H9 (cell line): ENCODE results near the gene AATK. TPM values are rescaled to one million over a fixed set of nuclear protein-coding genes. Genes with fewer than 3 reads are reported as not detected.

Source experiments
- DNase-seq: peaks from one replicate; pipeline ENCODE4 v3.0.0-alpha.2; 2017
- H2AFZ ChIP-seq: one replicate; pipeline ENCODE4 v1.6.1; 2013; ENCODE audit warnings: mild to moderate bottlenecking, low read length, control low read depth, moderate library complexity
- H2AK5ac ChIP-seq: 2 replicates; pipeline ENCODE4 v1.6.1; 2013; ENCODE audit warnings: low read length, control low read depth, mixed read lengths; ENCODE audit not compliant: insufficient read length
- H2BK120ac ChIP-seq: one replicate; pipeline ENCODE4 v1.6.1; 2013; ENCODE audit warnings: low read depth, mild to moderate bottlenecking, low read length, control low read depth, inconsistent platforms; ENCODE audit not compliant: poor library complexity, severe bottlenecking
- H2BK12ac ChIP-seq: 2 replicates; pipeline ENCODE4 v1.6.1; 2013; ENCODE audit warnings: low read length, control low read depth, mixed read lengths, low read depth; ENCODE audit not compliant: insufficient read length
- H2BK15ac ChIP-seq: 2 replicates; pipeline ENCODE4 v1.6.1; 2013; ENCODE audit warnings: low read depth, low read length, control low read depth
- H2BK20ac ChIP-seq: one replicate; pipeline ENCODE4 v1.6.1; 2013; ENCODE audit warnings: low read depth, mild to moderate bottlenecking, low read length, control low read depth, inconsistent platforms; ENCODE audit not compliant: poor library complexity, severe bottlenecking
- H2BK5ac ChIP-seq: 2 replicates; pipeline ENCODE4 v1.6.1; 2013; ENCODE audit warnings: low read length, control low read depth, mixed read lengths; ENCODE audit not compliant: insufficient read length
- H3K14ac ChIP-seq: 2 replicates; pipeline ENCODE4 v1.6.1; 2013; ENCODE audit warnings: low read length, control low read depth; ENCODE audit not compliant: insufficient read depth
- H3K18ac ChIP-seq: 2 replicates; pipeline ENCODE4 v1.6.1; 2013; ENCODE audit warnings: low read depth, mild to moderate bottlenecking, mixed read lengths, low read length, control low read depth; ENCODE audit not compliant: insufficient read length
- H3K23ac ChIP-seq: 2 replicates; pipeline ENCODE4 v1.6.1; 2013; ENCODE audit warnings: low read length, control low read depth, mixed read lengths, low read depth; ENCODE audit not compliant: insufficient read length
- H3K23me2 ChIP-seq: 2 replicates; pipeline ENCODE4 v1.6.1; 2013; ENCODE audit warnings: low read depth, mild to moderate bottlenecking, mixed read lengths, low read length, control low read depth; ENCODE audit not compliant: insufficient read length, poor library complexity, severe bottlenecking
- H3K27ac ChIP-seq: 2 replicates; pipeline ENCODE4 v1.5.1; 2013; ENCODE audit warnings: low read length, control low read depth, mixed read lengths, low read depth; ENCODE audit not compliant: insufficient read length
- H3K27me3 ChIP-seq: 2 replicates; pipeline ENCODE4 v1.6.1; 2013; ENCODE audit warnings: low read length, control low read depth, inconsistent platforms; ENCODE audit not compliant: insufficient read depth
- H3K4ac ChIP-seq: 2 replicates; pipeline ENCODE4 v1.6.1; 2013; ENCODE audit warnings: low read depth, mild to moderate bottlenecking, control low read depth, inconsistent platforms, low read length, moderate library complexity
- H3K4me1 ChIP-seq: 2 replicates; pipeline ENCODE4 v1.6.1; 2013; ENCODE audit warnings: low read length, control low read depth, inconsistent platforms; ENCODE audit not compliant: insufficient read depth
- H3K4me2 ChIP-seq: 2 replicates; pipeline ENCODE4 v1.6.1; 2013; ENCODE audit warnings: low read length, control low read depth, mixed read lengths; ENCODE audit not compliant: insufficient read length, insufficient read depth
- H3K56ac ChIP-seq: 2 replicates; pipeline ENCODE4 v1.6.1; 2013; ENCODE audit warnings: low read depth, mild to moderate bottlenecking, mixed read lengths, low read length, control low read depth; ENCODE audit not compliant: insufficient read length
- H3K79me1 ChIP-seq: 2 replicates; pipeline ENCODE4 v1.6.1; 2013; ENCODE audit warnings: low read depth, mild to moderate bottlenecking, moderate library complexity, low read length, control low read depth, inconsistent platforms; ENCODE audit not compliant: insufficient read depth, poor library complexity, severe bottlenecking
- H3K79me2 ChIP-seq: 2 replicates; pipeline ENCODE4 v1.6.1; 2013; ENCODE audit warnings: low read length, control low read depth, inconsistent platforms; ENCODE audit not compliant: insufficient read depth
- H3K9ac ChIP-seq: 2 replicates; pipeline ENCODE4 v1.6.1; 2013; ENCODE audit warnings: low read length, control low read depth, mixed read lengths; ENCODE audit not compliant: insufficient read length; ENCODE audit errors: extremely low read depth
- H3K9me3 ChIP-seq: one replicate; pipeline ENCODE4 v1.6.1; 2013; ENCODE audit warnings: low read depth, low read length, inconsistent platforms; ENCODE audit not compliant: control insufficient read depth
- H3T11ph ChIP-seq: one replicate; pipeline ENCODE4 v1.6.1; 2013; ENCODE audit warnings: mild to moderate bottlenecking, low read length, control low read depth, inconsistent platforms
- H4K20me1 ChIP-seq: one replicate; pipeline ENCODE4 v1.6.1; 2013; ENCODE audit not compliant: control insufficient read depth, insufficient read length, insufficient read depth
- H4K5ac ChIP-seq: 2 replicates; pipeline ENCODE4 v1.6.1; 2013; ENCODE audit warnings: low read depth, mild to moderate bottlenecking, mixed read lengths, low read length, control low read depth; ENCODE audit not compliant: insufficient read length
- H4K8ac ChIP-seq: replicated peaks from 2 replicates; pipeline ENCODE4 v1.6.1; 2013; ENCODE audit warnings: low read length, control low read depth, mixed read lengths, low read depth; ENCODE audit not compliant: insufficient read length
- H4K91ac ChIP-seq: 2 replicates; pipeline ENCODE4 v1.6.1; 2013; ENCODE audit warnings: low read depth, mild to moderate bottlenecking, moderate library complexity, mixed read lengths, low read length, control low read depth; ENCODE audit not compliant: insufficient read length
- H3K27ac Mint-ChIP-seq, 3 experiments: 2 replicates in 2 of 3; 3 replicates in 1 of 3; pipeline ENCODE4 v1.8.0; 2020 to 2021; ENCODE audit warnings: mixed read lengths in 3 of 3, mild to moderate bottlenecking in 1 of 3, moderate library complexity in 1 of 3
- H3K27me3 Mint-ChIP-seq: 2 replicates; pipeline ENCODE4 v1.8.0; 2021; ENCODE audit warnings: low read depth, mild to moderate bottlenecking, moderate library complexity, mixed read lengths
- H3K36me3 Mint-ChIP-seq, 3 experiments: 2 replicates in 2 of 3; 3 replicates in 1 of 3; pipeline ENCODE4 v1.8.0; 2020 to 2021; ENCODE audit warnings: low read depth in 3 of 3, mixed read lengths in 3 of 3; ENCODE audit not compliant: insufficient read depth in 1 of 3
- H3K4me1 Mint-ChIP-seq, 2 experiments: 2 replicates each; pipeline ENCODE4 v1.8.0; 2020; ENCODE audit warnings: mixed read lengths in 2 of 2
- H3K4me3 Mint-ChIP-seq, 2 experiments: 2 replicates in 1 of 2; 3 replicates in 1 of 2; pipeline ENCODE4 v1.8.0; 2020 to 2021; ENCODE audit warnings: mild to moderate bottlenecking in 2 of 2, mixed read lengths in 2 of 2, moderate library complexity in 1 of 2
- H3K9me3 Mint-ChIP-seq, 2 experiments: 2 replicates in 1 of 2; 3 replicates in 1 of 2; pipeline ENCODE4 v1.8.0; 2020; ENCODE audit warnings: mild to moderate bottlenecking in 2 of 2, mixed read lengths in 2 of 2, moderate library complexity in 1 of 2
- WGBS: extraction: QIAGEN DNeasy Blood & Tissue Kit; methylation state at CpG from one replicate; pipeline ENCODE4 v1.1.7; 2013; ENCODE audit warnings: missing lambda C conversion rate, low lambda C conversion rate, mixed read lengths; ENCODE audit not compliant: insufficient read length; ENCODE audit errors: extremely low coverage; 5-methylcytosine and 5-hydroxymethylcytosine counted together
- total RNA-seq: library from RNA; stranded (reverse); gene quantifications from 2 replicates; pipeline ENCODE4 v1.2.1, GENCODE V29; 2021
- TF ChIP-seq, protein P1 (sequence below): fragments of 200-600 bp; sonication (generic); conservative IDR thresholded peaks from 3 replicates; pipeline ENCODE4 v1.8.0; 2021; ENCODE audit warnings: antibody characterized with exemption, mild to moderate bottlenecking

Gene AATK
- total RNA-seq, 1 experiment from 2014 or later: 2.4 TPM

- H2BK5ac ChIP-seq: no peak overlapping the region
- H3T11ph ChIP-seq: no peak overlapping the region
- no peak overlapping the region for H3K4me2 ChIP-seq
- no peaks in the 10 kb centered on the region for H4K20me1 ChIP-seq
- H3K4me1 ChIP-seq: no peaks in the 10 kb centered on the region; the same call in 1 of the 2 replicates
- no peak overlapping the region for H4K5ac ChIP-seq
- H2AFZ ChIP-seq: no peak overlapping the region
- H2BK15ac ChIP-seq: no peak overlapping the region
- H4K8ac ChIP-seq: no peak overlapping the region
- no peak overlapping the region for H3K56ac ChIP-seq
- WGBS: no CpG with 5 or more reads among the region's 13 CpGs
- no peak overlapping the region for H3K9ac ChIP-seq
- no peaks in the 10 kb centered on the region for H3K9me3 ChIP-seq
- H4K91ac ChIP-seq: no peak overlapping the region
- peaks cover 3% of the 10 kb centered on the region; the same call in 1 of the 2 replicates for H3K27me3 Mint-ChIP-seq
- no peak overlapping the region for H2BK12ac ChIP-seq
- no peak overlapping the region for H3K23ac ChIP-seq
- H3K4ac ChIP-seq: no peak overlapping the region
- no peak overlapping the region for H2BK120ac ChIP-seq
- no peaks in the 10 kb centered on the region for H3K79me1 ChIP-seq
- no peak overlapping the region for H3K14ac ChIP-seq
- no peaks in the 10 kb centered on the region for H3K79me2 ChIP-seq
- no peak for DNase-seq
- H3K27me3 ChIP-seq: no peaks in the 10 kb centered on the region
- no peak overlapping the region for H3K27ac ChIP-seq
- no peak overlapping the region for H3K4me3 Mint-ChIP-seq
- no peaks in the 10 kb centered on the region; a peak in 1 of 7 replicates for H3K36me3 Mint-ChIP-seq
- no peaks in the 10 kb centered on the region for H3K23me2 ChIP-seq
- TF ChIP-seq, protein P1, sequence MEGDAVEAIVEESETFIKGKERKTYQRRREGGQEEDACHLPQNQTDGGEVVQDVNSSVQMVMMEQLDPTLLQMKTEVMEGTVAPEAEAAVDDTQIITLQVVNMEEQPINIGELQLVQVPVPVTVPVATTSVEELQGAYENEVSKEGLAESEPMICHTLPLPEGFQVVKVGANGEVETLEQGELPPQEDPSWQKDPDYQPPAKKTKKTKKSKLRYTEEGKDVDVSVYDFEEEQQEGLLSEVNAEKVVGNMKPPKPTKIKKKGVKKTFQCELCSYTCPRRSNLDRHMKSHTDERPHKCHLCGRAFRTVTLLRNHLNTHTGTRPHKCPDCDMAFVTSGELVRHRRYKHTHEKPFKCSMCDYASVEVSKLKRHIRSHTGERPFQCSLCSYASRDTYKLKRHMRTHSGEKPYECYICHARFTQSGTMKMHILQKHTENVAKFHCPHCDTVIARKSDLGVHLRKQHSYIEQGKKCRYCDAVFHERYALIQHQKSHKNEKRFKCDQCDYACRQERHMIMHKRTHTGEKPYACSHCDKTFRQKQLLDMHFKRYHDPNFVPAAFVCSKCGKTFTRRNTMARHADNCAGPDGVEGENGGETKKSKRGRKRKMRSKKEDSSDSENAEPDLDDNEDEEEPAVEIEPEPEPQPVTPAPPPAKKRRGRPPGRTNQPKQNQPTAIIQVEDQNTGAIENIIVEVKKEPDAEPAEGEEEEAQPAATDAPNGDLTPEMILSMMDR: no peak
- H2BK20ac ChIP-seq: no peak overlapping the region
- no peak overlapping the region for H3K18ac ChIP-seq
- H3K4me1 Mint-ChIP-seq: peaks cover 30 to 37% of the 10 kb centered on the region in 2 experiments
- H2AK5ac ChIP-seq: no peak overlapping the region
- no peaks in the 10 kb centered on the region; a peak in 1 of 5 replicates for H3K9me3 Mint-ChIP-seq
- H3K27ac Mint-ChIP-seq: no peak overlapping the region
Measured at GRCh38 chr17:81097943-81098308, 68.1 kb downstream of the AATK start.
